Duodenal mucosa (tissue), 2 donors: ENCODE data around the gene FABP7.
A peak's percentile ranks its signal among the peaks of the same experiment; 100 is the strongest.

Source experiments
- H3K27ac ChIP-seq: one replicate; pipeline ENCODE4 v1.7.0; 2013; ENCODE audit warnings: low read depth, low read length
- H3K27me3 ChIP-seq, 2 donors: one replicate each; pipeline ENCODE4 v1.7.0; 2013; ENCODE audit warnings: low read length in 2 of 2, control low read depth in 1 of 2; ENCODE audit not compliant: insufficient read depth in 2 of 2, control insufficient read depth in 1 of 2
- H3K36me3 ChIP-seq, 2 donors: one replicate each; pipeline ENCODE4 v1.7.0; 2013; ENCODE audit warnings: low read length in 2 of 2, control low read depth in 1 of 2; ENCODE audit not compliant: insufficient read depth in 2 of 2, control insufficient read depth in 1 of 2
- H3K4me1 ChIP-seq, 2 donors: one replicate each; pipeline ENCODE4 v1.7.0; 2013; ENCODE audit warnings: low read length in 2 of 2, control low read depth in 1 of 2; ENCODE audit not compliant: insufficient read depth in 2 of 2, control insufficient read depth in 1 of 2
- H3K4me3 ChIP-seq, 2 donors: one replicate each; pipeline ENCODE4 v1.7.0; 2013; ENCODE audit warnings: low read length in 2 of 2, low read depth in 1 of 2
- H3K9ac ChIP-seq, 2 donors: one replicate each; pipeline ENCODE4 v1.7.0; 2013; ENCODE audit warnings: low read length in 2 of 2, low read depth in 1 of 2
- H3K9me3 ChIP-seq, 2 donors: one replicate each; pipeline ENCODE4 v1.7.0; 2013; ENCODE audit warnings: low read length in 2 of 2, control low read depth in 1 of 2; ENCODE audit not compliant: control insufficient read depth in 1 of 2

The FABP7 gene

GRCh38 chr6:122790423-122791309, 11.2 kb downstream of the FABP7 start:
- no peaks in the 10 kb centered on the region for H3K36me3 ChIP-seq
- H3K27me3 ChIP-seq: no peaks in the 10 kb centered on the region
- no peaks in the 10 kb centered on the region for H3K9me3 ChIP-seq
- H3K4me3 ChIP-seq: peak overlapping the region; percentile 92 to 98
- H3K27ac ChIP-seq: peak overlapping the region; percentile 94
- H3K9ac ChIP-seq: peak overlapping the region; percentile 90 to 98
- peaks cover 26 to 33% of the 10 kb centered on the region in 2 donors for H3K4me1 ChIP-seq

GRCh38 chr6:122791310-122791679, 11.8 kb downstream of the FABP7 start:
- peak overlapping the region; percentile 34 to 37 for H3K9ac ChIP-seq

GRCh38 chr6:122792766-122793165, 13.2 kb downstream of the FABP7 start:
- Histone ChIP-seq H3K27me3 (no peaks in the 10 kb centered on the region), H3K36me3 (no peaks in the 10 kb centered on the region), H3K4me3 (no peak overlapping the region), H3K9me3 (no peaks in the 10 kb centered on the region), H3K9ac (no peak overlapping the region), H3K4me1 (peaks cover 33 to 38% of the 10 kb centered on the region in 2 donors), H3K27ac (no peak overlapping the region)

More at GRCh38 chr6:122791310-122791679, 11.8 kb downstream of the FABP7 start:
- Histone ChIP-seq H3K9me3 (no peaks in the 10 kb centered on the region), H3K4me1 (peaks cover 26 to 33% of the 10 kb centered on the region in 2 donors), H3K4me3 (peak overlapping the region; percentile 40 to 98), H3K27me3 (no peaks in the 10 kb centered on the region), H3K36me3 (no peaks in the 10 kb centered on the region), H3K27ac (peak overlapping the region; percentile 79)

GRCh38 chr6:122797537-122797936, 18.0 kb downstream of the FABP7 start:
- peaks cover 34 to 51% of the 10 kb centered on the region in 2 donors for H3K4me1 ChIP-seq
- H3K27ac ChIP-seq: peak overlapping the region; percentile 78
- peak overlapping the region in 1 of 2 donors; percentile 50 for H3K9ac ChIP-seq
- peaks cover 0 to 3% of the 10 kb centered on the region in 2 donors for H3K36me3 ChIP-seq
- H3K9me3 ChIP-seq: no peaks in the 10 kb centered on the region
- H3K27me3 ChIP-seq: no peaks in the 10 kb centered on the region
- peak overlapping the region in 1 of 2 donors; percentile 18 for H3K4me3 ChIP-seq

GRCh38 chr6:122798099-122798641, 18.7 kb downstream of the FABP7 start:
- peaks cover 0 to 3% of the 10 kb centered on the region in 2 donors for H3K36me3 ChIP-seq
- H3K27ac ChIP-seq: peak overlapping the region; percentile 78
- H3K9ac ChIP-seq: peak overlapping the region in 1 of 2 donors; percentile 50
- no peaks in the 10 kb centered on the region for H3K9me3 ChIP-seq
- peaks cover 28 to 45% of the 10 kb centered on the region in 2 donors for H3K4me1 ChIP-seq
- no peaks in the 10 kb centered on the region for H3K27me3 ChIP-seq
- peak overlapping the region in 1 of 2 donors; percentile 18 for H3K4me3 ChIP-seq

GRCh38 chr6:122799140-122799745, 19.7 kb downstream of the FABP7 start:
- peaks cover 26 to 40% of the 10 kb centered on the region in 2 donors for H3K4me1 ChIP-seq
- H3K27me3 ChIP-seq: no peaks in the 10 kb centered on the region
- no peak overlapping the region for H3K9ac ChIP-seq
- H3K36me3 ChIP-seq: peaks cover 0 to 3% of the 10 kb centered on the region in 2 donors
- H3K4me3 ChIP-seq: peak overlapping the region in 1 of 2 donors; percentile 8
- H3K27ac ChIP-seq: no peak overlapping the region
- no peaks in the 10 kb centered on the region for H3K9me3 ChIP-seq

- Histone ChIP-seq H3K9me3 (no peaks in the 10 kb centered on the region), H3K27me3 (no peaks in the 10 kb centered on the region), H3K4me1 (peaks cover 26 to 40% of the 10 kb centered on the region in 2 donors), H3K27ac (no peak overlapping the region), H3K4me3 (no peak overlapping the region), H3K36me3 (peaks cover 0 to 3% of the 10 kb centered on the region in 2 donors), H3K9ac (no peak overlapping the region)
These were observed 20.6 kb downstream of the FABP7 start for GRCh38 chr6:122799916-122800686.

- Histone ChIP-seq H3K27ac (no peak overlapping the region), H3K9ac (no peak overlapping the region), H3K36me3 (peaks cover 3% of the 10 kb centered on the region in 2 donors), H3K4me1 (peaks cover 26 to 40% of the 10 kb centered on the region in 2 donors), H3K9me3 (no peaks in the 10 kb centered on the region), H3K27me3 (no peaks in the 10 kb centered on the region), H3K4me3 (no peak overlapping the region)
These were observed 21.4 kb downstream of the FABP7 start for GRCh38 chr6:122800906-122801305.

- H3K36me3 ChIP-seq: peaks cover 3% of the 10 kb centered on the region in 2 donors
- H3K27me3 ChIP-seq: no peaks in the 10 kb centered on the region
- peaks cover 26 to 40% of the 10 kb centered on the region in 2 donors for H3K4me1 ChIP-seq
- H3K4me3 ChIP-seq: no peak overlapping the region
- H3K9me3 ChIP-seq: no peaks in the 10 kb centered on the region
- H3K9ac ChIP-seq: no peak overlapping the region
- H3K27ac ChIP-seq: no peak overlapping the region
These were observed 21.9 kb downstream of the FABP7 start for GRCh38 chr6:122801397-122801796.
